Activated CD4-positive, alpha-beta T cell treated with anti-CD3 and anti-CD28 coated beads, Interleukin-10, Interleukin-2, amounts not matched to agents 100 ng/mL and 50 ng/mL, durations not matched to agents 16 hours and 8 hours (primary cell): Measurements from ENCODE around the gene SNAP29.
"Not testable (repeated sequence)": the region's sequence is repeated elsewhere in the genome, so short reads cannot be mapped to it uniquely, and the experiment has no call there.

ENCODE experiments used
- DNase-seq: peaks from one replicate; pipeline ENCODE4 v3.0.0-alpha.2; 2020

The SNAP29 gene

GRCh38 chr22:20903093-20903492, 44.3 kb downstream of the SNAP29 start:
- no peak for DNase-seq

GRCh38 chr22:20904008-20904979, 45.5 kb downstream of the SNAP29 start:
- DNase-seq = no peak

DNA sequence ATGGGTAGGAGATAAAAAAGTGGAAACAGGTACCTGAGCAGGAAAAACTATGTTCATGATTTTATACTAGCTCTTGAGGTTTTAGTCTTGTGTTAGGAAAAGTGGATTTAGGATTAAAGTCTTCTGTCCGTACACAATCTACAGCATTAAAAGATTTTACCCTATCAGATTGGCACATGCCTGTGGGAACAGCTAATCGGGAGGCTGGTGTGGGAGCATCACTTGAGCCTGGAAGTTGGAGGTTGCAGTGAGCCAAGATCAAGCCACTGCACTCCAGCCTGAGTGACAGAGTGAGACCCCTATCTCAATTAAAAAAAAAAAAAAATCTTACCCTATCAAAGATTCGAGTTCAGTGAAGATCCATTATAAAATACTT, 46.2 kb downstream of the SNAP29 start:
- DNase-seq = no peak

DNA sequence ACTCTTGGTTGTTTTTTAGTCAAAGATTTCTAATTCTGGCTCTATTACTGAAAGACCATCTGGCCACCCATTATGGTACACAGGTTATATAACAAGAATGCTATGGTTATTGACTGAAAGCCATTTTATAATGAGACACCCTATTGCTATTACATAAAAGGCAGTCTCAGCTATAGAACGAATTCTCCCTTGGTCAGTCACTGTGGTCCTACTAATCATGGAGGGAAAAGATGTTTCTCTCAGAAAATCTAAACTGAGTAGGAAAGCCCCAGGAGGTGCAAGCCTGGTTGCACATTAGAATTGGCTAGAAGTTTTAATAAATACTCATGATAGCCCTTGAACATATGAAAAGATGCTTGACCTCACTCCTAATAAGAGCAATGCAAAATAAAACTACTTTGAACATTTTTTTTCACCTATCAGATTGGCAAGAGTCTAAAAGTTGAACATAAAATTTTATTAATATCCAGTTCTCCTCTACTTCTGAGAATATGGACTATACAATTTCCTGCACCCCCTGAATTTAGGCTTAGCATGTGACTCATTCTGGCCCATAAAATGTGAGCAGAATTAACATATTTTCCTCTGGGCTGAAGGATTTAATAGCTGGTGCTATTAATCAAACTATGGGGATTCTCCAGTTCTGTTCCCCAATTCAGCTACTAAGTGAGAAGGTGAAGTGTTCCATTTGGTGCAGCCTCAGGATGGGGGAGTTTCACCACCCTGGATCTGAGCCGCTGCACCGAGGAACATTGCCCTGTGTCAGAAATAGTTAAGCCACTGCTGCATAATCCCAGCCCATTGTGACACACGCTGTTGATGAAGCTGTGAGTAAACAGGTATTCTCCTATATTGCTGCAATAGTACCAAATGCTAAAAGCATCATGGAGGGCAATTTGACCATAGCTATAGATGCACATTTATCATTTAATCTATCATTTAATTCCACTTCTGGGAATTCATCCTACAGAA, 46.9 kb downstream of the SNAP29 start:
- no peak for DNase-seq

- DNase-seq = no peak
Observed at GRCh38 chr22:20906387-20906767, 47.6 kb downstream of the SNAP29 start.

GRCh38 chr22:20908717-20909116, 49.9 kb downstream of the SNAP29 start:
- not testable (repeated sequence) for DNase-seq

GRCh38 chr22:20909543-20910303, 50.9 kb downstream of the SNAP29 start:
- DNase-seq = no peak

DNA sequence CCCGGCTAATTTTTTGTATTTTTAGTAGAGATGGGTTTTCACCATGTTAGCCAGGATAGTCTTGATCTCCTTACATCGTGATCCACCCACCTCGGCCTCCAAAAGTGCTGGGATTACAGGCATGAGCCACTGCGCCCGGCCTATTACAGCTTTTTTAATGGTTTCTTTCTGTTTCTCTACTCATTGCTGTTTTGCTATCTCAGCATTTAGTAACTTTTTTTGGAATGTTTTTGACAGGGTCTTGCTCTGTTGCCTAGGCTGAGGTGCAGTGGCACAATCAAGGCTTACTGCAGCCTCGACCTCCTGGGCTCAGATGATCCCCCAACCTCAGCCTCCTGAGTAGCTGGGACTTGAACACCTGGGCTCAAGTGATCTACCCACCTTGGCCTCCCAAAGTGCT, 53.7 kb downstream of the SNAP29 start:
- DNase-seq = no peak

- DNase-seq = peak; percentile 99
Observed at GRCh38 chr22:20916916-20917810, 58.4 kb downstream of the SNAP29 start, which contains the start of gene CRKL. CRKL (plus strand) TSS chr22:20917407; CDS start chr22:20917935, 528 bp downstream.

- no peak for DNase-seq
Observed at GRCh38 chr22:20918663-20919218, 59.9 kb downstream of the SNAP29 start.

GRCh38 chr22:20919718-20920117, 60.9 kb downstream of the SNAP29 start:
- DNase-seq = no peak

GRCh38 chr22:20920881-20921203, 62.0 kb downstream of the SNAP29 start:
- no peak for DNase-seq

- no peak for DNase-seq
Observed at GRCh38 chr22:20922141-20922751, 63.4 kb downstream of the SNAP29 start.

DNA sequence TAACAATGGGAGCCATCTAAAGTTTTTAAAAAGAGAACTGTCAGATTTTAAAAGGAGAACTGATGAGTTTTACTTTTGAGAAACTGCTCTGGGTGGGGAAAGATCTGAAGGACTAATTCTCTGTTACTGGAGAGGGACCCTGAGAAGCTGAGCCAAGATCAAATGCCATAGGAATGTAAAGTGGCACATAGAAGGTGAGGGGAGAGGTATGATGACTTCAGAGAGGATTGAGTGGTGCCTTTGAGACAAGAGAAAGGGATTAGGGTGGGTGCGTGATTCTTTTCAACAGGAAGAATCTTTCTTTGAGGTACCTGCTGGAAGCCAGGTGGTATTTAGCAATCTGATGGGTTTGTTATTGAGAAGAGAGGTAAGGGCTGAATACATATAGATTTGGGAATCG, 67.4 kb downstream of the SNAP29 start:
- no peak for DNase-seq

DNA sequence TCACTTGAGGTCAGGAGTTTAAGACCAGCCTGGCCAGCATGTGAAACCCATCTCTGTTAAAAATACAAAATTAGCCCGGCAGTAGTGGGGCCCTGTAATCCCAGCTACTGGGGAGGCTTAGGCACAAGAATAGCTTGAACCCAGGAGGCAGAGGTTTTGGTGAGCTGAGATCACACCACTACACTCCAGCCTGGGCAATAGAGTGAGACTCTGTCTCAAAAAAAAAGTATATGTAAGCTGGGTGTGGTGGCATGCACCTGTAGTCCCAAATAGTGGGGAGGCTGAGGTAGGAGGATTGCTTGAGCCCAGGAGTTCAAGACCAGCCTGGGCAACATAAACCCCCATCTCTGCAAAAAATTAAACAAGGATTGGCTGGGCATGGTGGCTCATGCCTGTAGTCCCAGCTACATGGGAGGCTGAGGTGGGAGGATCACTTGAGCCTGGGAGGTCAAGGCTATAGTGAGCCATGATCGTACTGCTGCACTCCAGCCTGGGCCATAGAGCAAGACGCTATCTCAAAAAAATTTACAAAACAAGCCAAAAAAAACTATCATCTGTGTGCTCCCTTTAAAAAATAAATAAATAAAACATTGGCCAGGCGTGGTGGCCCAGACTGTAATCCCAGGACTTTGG, 69.2 kb downstream of the SNAP29 start:
- DNase-seq = no peak

- DNase-seq = no peak
Observed at GRCh38 chr22:20928573-20928967, 69.8 kb downstream of the SNAP29 start.

GRCh38 chr22:20930004-20930403, 71.2 kb downstream of the SNAP29 start:
- DNase-seq = no peak

- DNase-seq = not testable (repeated sequence)
Observed at GRCh38 chr22:20930435-20930834, 71.6 kb downstream of the SNAP29 start.

DNA sequence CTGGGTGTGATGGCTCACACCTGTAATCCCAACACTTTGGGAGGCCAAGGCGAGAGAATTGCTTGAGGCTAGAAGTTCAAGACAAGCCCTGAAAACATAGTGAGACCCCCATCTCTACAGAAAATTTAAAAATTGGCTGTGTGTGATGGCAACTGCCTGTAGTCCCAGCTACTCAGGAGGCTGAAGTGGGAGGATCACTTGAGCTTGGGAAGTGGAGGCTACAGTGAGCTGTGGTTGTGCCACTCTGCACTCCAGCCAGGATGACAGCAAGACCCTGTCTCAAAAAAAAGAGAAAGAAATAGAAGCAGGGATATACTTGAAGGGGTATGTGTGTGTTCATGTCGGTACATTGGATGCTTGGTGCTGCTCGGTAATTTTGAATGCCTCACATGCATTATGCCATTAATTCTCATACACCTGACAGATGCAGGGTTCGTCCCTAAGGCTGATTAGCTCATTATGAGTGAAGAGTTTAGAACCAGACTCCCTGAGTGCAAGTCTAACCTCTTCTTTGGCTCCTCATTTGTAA, 72.4 kb downstream of the SNAP29 start:
- DNase-seq = no peak

DNA sequence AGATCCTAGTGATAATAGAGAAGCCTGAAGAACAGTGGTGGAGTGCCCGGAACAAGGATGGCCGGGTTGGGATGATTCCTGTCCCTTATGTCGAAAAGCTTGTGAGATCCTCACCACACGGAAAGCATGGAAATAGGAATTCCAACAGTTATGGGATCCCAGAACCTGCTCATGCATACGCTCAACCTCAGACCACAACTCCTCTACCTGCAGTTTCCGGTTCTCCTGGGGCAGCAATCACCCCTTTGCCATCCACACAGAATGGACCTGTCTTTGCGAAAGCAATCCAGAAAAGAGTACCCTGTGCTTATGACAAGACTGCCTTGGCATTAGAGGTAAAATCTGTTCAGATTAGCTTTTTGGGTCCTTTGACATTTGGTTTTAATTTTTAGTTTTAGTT, 75.1 kb downstream of the SNAP29 start:
- DNase-seq = no peak
